CD4-positive, alpha-beta T cell (primary cell): ENCODE measurements around the gene BLMH. TPM values are rescaled to one million over a fixed set of nuclear protein-coding genes. Genes with fewer than 3 reads are reported as not detected.

Source experiments
- ATAC-seq: fragments of 200-7000 bp; cut with Tn5 transposase; one replicate; pipeline ENCODE4 v1.10.0; 2022; ENCODE audit warnings: mild to moderate bottlenecking; ENCODE audit not compliant: poor library complexity
- CTCF ChIA-PET: fragments of 350-600 bp; sonication (Branson Sonifier 250); formaldehyde crosslinking; loops from one replicate; lab custom pipeline; 2021; ENCODE audit warnings: antibody characterized with exemption, inconsistent platforms; lab: Charles Lee
- POLR2A ChIA-PET: fragments of 350-600 bp; sonication (Branson Sonifier 250); formaldehyde crosslinking; loops from one replicate; lab custom pipeline; 2021; ENCODE audit warnings: antibody characterized with exemption, inconsistent platforms; lab: Charles Lee
- DNase-seq, 14 experiments: peaks; one replicate each; pipeline ENCODE4 v3.0.0-alpha.2; 2013 to 2020; ENCODE audit warnings: mixed read lengths in 2 of 14
- H3K27ac ChIP-seq, 2 donors: one replicate each; pipeline versions ENCODE4 v1.5.1 to v1.7.0; 2013; ENCODE audit warnings: low read length in 2 of 2, low read depth in 1 of 2, mild to moderate bottlenecking in 1 of 2
- H3K27me3 ChIP-seq, 2 experiments: 1 replicate in 1 of 2; 2 replicates in 1 of 2; pipeline versions ENCODE4 v1.6.1 to v1.7.0; 2013; ENCODE audit warnings: low read length in 2 of 2, control low read depth in 1 of 2, mild to moderate bottlenecking in 1 of 2, moderate library complexity in 1 of 2; ENCODE audit not compliant: insufficient read depth in 2 of 2, control insufficient read depth in 1 of 2
- H3K36me3 ChIP-seq: one replicate; pipeline ENCODE4 v1.6.1; 2013; ENCODE audit warnings: low read length, control low read depth; ENCODE audit not compliant: insufficient read depth
- H3K4me1 ChIP-seq: one replicate; pipeline ENCODE4 v1.6.1; 2013; ENCODE audit warnings: low read length, control low read depth; ENCODE audit not compliant: insufficient read depth
- H3K4me3 ChIP-seq: one replicate; pipeline ENCODE4 v1.5.1; 2013; ENCODE audit warnings: mild to moderate bottlenecking, low read length, moderate library complexity
- H3K9me3 ChIP-seq, 2 experiments: 1 replicate in 1 of 2; 2 replicates in 1 of 2; pipeline versions ENCODE4 v1.6.1 to v1.7.0; 2013; ENCODE audit warnings: low read length in 2 of 2, mild to moderate bottlenecking in 2 of 2, control low read depth in 1 of 2, moderate library complexity in 1 of 2; ENCODE audit not compliant: control insufficient read depth in 1 of 2, insufficient read depth in 1 of 2
- H3K27ac Mint-ChIP-seq: one replicate; pipeline ENCODE4 v1.8.0; 2020; ENCODE audit warnings: mixed read lengths
- H3K27me3 Mint-ChIP-seq: one replicate; pipeline ENCODE4 v1.8.0; 2021; ENCODE audit warnings: mixed read lengths
- H3K36me3 Mint-ChIP-seq: one replicate; pipeline ENCODE4 v1.8.0; 2021; ENCODE audit warnings: low read depth, mixed read lengths
- H3K4me1 Mint-ChIP-seq: one replicate; pipeline ENCODE4 v1.8.0; 2021; ENCODE audit warnings: low read depth, mixed read lengths
- H3K4me3 Mint-ChIP-seq: one replicate; pipeline ENCODE4 v1.8.0; 2020; ENCODE audit warnings: mild to moderate bottlenecking, mixed read lengths
- H3K9me3 Mint-ChIP-seq: one replicate; pipeline ENCODE4 v1.8.0; 2020; ENCODE audit warnings: mixed read lengths
- CTCF ChIP-seq: fragments of 200-600 bp; IDR thresholded peaks from one replicate; pipeline ENCODE4 v1.8.0; 2022; ENCODE audit warnings: antibody characterized with exemption, mild to moderate bottlenecking
- intact Hi-C, 2 experiments: fragments of 100-400 bp; cut with DNase I in 1 of 2; cut with micrococcal nuclease in 1 of 2; formaldehyde crosslinking; loops; one replicate each; pipeline versions ENCODE4 v1.15.1 to v1.9.0; 2023 to 2025; cut with DNase I, micrococcal nuclease
- total RNA-seq, 174 experiments: library from RNA in 2 of 174; stranded (reverse) in 2 of 174; gene quantifications; one replicate each; pipeline ENCODE4 v1.2.3 and lab custom pipeline; 2021 to 2026

BLMH gene
- total RNA-seq, 2 experiments from 2014 or later: 32.9 to 36.5 TPM

- peaks cover 26% of the 10 kb centered on the region for H3K36me3 ChIP-seq
- ATAC-seq (no peak), DNase-seq (no peak)
- intact Hi-C loops: no loop called here
- Mint-ChIP-seq H3K27ac (no peak overlapping the region), H3K4me3 (no peak overlapping the region), H3K4me1 (no peaks in the 10 kb centered on the region), H3K36me3 (peaks cover 28% of the 10 kb centered on the region), H3K27me3 (peaks cover 5% of the 10 kb centered on the region), H3K9me3 (no peaks in the 10 kb centered on the region)
- H3K4me1 ChIP-seq: no peaks in the 10 kb centered on the region
- no peaks in the 10 kb centered on the region for H3K9me3 ChIP-seq
- ChIA-PET CTCF (interaction anchor here (1.3 kb wide), 1 partner anchor 82 kb away, joined by 4 read pairs; no protein-coding TSS in a partner anchor), POLR2A (no interaction called here)
- no peak overlapping the region for H3K4me3 ChIP-seq
- TF ChIP-seq CTCF: no peak
- H3K27me3 ChIP-seq: no peaks in the 10 kb centered on the region
- no peak overlapping the region for H3K27ac ChIP-seq
These were observed 46.8 kb downstream of the BLMH start for GRCh38 chr17:30244853-30245385.

DNA sequence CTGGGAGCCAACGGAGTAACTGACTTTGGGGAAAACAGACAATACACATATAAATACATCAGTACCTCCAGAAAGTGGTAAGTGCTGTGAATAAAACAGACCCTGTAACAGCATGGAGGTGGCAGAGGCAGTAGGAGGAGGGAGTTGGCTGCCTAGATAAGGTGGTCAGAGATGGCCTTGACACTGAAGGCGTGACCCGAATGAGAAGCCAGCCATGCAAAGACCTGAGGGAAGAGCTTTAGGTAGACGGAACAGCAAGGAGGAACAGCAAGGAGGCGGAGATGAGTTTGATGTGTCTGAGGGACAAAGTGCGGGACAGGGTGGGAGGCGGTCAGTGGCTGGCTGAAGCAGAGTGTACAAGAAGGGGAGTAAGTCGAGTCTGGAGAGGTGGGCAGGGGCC lies 48.2 kb downstream of the BLMH start:
- no peak for TF ChIP-seq CTCF
- Histone ChIP-seq H3K36me3 (peaks cover 12% of the 10 kb centered on the region), H3K4me1 (peaks cover 1% of the 10 kb centered on the region), H3K27ac (no peak overlapping the region), H3K4me3 (no peak overlapping the region), H3K27me3 (peaks cover 6 to 11% of the 10 kb centered on the region in 2 experiments), H3K9me3 (no peaks in the 10 kb centered on the region)
- H3K36me3 Mint-ChIP-seq: peaks cover 15% of the 10 kb centered on the region
- DNase-seq (no peak), ATAC-seq (no peak)
- intact Hi-C loops: no loop called here
- no peak overlapping the region for H3K4me3 Mint-ChIP-seq
- peaks cover 18% of the 10 kb centered on the region for H3K27me3 Mint-ChIP-seq
- H3K27ac Mint-ChIP-seq: no peak overlapping the region
- ChIA-PET POLR2A (no interaction called here), CTCF (no interaction called here)
- H3K4me1 Mint-ChIP-seq: peaks cover 3% of the 10 kb centered on the region
- H3K9me3 Mint-ChIP-seq: no peaks in the 10 kb centered on the region

DNA sequence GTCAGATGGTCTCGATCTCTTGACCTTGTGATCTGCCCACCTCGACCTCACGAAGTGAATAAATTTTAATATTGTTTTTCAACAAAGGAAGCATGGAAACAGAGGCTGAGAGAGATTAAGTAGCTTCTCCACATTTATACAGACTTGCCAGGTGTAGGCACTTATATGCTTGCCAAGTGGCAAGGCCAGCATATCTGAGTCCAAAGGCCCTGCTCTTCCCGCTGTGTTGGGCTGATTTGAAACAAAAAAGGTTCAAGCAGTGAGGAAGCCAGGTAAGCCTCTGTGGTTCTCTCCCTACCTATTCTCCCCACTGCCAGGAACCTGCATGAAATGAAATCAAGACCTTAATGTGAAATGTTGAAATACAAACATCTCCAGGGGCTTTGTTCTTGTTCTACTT lies 48.7 kb downstream of the BLMH start:
- ChIA-PET CTCF (no interaction called here), POLR2A (no interaction called here)
- Mint-ChIP-seq H3K4me3 (no peak overlapping the region), H3K36me3 (peaks cover 9% of the 10 kb centered on the region), H3K27ac (no peak overlapping the region), H3K4me1 (peaks cover 6% of the 10 kb centered on the region), H3K9me3 (no peaks in the 10 kb centered on the region), H3K27me3 (peaks cover 24% of the 10 kb centered on the region)
- no peak overlapping the region for H3K27ac ChIP-seq
- H3K9me3 ChIP-seq: no peaks in the 10 kb centered on the region
- peaks cover 12 to 17% of the 10 kb centered on the region in 2 experiments for H3K27me3 ChIP-seq
- H3K4me1 ChIP-seq: peaks cover 5% of the 10 kb centered on the region
- intact Hi-C loops: no loop called here
- TF ChIP-seq CTCF: no peak
- H3K36me3 ChIP-seq: peaks cover 7% of the 10 kb centered on the region
- DNase-seq (no peak), ATAC-seq (no peak)
- H3K4me3 ChIP-seq: no peak overlapping the region
